OCI-M2 (cell line): ENCODE results near the gene PLPPR5.
"Not testable (repeated sequence)": the region's sequence is repeated elsewhere in the genome, so short reads cannot be mapped to it uniquely, and the experiment has no call there.

ENCODE experiments used
- DNase-seq: peaks from one replicate; lab custom pipeline; 2025; ENCODE audit not compliant: unreplicated experiment; lab: John Stamatoyannopoulos, UW

The PLPPR5 gene

DNA sequence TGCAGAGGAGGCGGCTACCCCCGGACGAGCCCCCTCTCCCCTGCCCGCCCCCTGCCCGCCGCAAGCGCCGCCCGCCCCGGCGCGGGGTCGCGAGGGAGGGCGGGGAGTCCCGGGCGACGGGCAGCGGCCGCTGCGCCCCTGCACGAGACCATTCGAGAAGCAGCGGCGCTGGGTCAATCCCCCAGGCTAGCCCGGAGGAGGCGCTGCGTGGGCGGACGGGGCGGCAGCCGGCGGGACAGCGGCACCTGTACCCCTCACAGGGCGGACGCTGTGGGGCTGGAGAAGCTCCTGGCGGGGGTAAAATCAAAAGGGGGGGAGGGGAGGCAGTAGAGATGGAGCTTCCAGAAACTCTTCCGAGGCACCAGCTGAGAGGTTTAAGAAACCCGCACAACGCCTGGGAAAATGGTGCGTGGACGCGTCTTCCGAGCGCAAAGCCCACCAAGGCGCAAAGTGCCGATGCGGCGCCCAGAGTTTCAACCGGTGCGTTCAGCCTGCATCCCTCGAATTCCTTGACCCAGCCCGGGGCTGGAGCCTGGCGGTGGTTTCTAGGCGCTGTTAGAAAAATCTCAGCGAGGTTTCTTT, at the start of gene PLPPR5:
TSS of gene PLPPR5 (minus strand) at position 1 of the 582 bp plus-strand sequence. CDS start 190 bp downstream, outside the sequence.
- no peak for DNase-seq

DNA sequence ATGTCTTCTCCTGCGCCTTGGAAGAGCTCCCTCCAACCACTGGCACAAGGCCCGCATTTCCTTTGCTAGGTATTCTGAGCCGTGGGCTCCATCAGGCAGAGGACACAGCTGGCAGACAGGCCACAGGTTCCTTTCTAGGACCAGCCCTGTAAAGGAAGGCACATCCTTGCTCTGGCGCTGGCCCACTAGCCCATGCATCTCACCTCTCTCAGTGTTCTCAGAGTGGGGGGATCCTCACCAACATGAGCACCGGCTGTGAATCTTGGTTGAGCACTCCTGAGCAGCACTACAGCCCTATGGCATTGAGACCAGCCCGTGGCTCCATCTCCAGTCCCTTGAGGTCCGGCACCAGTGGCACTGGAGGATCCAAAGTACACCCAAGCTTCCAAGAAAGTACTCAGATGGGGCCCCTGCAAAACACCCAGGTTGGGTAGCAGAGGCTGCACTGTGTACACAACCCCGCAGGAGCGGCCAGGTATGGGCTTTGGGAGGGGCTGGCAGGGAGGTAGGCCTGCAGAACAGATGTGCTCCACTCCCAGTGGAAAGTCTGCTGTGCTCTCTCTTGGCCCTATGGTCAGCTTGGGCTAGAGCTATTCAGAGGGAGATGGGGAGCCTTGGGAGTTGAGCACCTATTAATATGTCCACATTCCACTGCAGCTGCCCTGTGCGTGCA, 47.1 kb upstream of the PLPPR5 start:
- DNase-seq, result no peak

DNA sequence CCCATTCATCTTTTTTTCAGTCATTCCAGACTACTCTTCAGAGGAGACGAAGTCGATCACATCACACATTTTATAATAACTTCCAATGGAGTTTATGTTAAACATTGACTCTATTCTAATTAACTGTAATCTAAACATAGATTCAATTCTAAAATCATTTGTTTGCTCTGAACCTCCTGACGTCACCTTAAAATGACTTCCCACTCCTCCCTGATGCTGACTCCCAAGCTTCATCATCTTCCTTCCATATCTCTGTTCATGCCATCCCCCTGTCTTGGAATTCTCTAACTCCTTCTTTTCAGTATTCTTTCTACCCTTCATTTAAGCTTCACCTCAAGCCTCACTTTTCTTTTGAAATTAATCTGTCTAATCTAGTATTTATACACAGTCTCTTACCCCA, 45.1 kb upstream of the PLPPR5 start:
- no peak for DNase-seq

DNA sequence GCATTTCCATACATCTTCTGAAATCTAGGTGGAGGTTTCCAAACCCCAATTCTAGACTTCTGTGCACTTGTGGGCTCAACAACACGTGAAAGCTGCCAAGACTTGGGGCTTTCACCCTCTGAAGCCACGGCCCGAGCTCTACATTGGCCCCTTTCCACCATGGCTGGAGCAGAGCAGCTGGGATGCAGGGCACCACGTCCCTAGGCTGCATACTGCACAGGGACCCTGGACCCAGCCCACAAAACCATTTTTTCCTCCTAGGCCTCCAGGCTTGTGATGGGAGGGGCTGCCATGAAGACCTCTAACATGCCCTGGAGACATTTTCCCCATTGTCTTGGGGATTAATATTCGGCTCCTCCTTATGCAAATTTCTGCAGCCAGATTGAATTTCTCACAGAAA, 32.1 kb upstream of the PLPPR5 start:
- DNase-seq, result not testable (repeated sequence)

GRCh38 chr1:99018313-99018712, 13.7 kb upstream of the PLPPR5 start:
- DNase-seq, result no peak

GRCh38 chr1:99017655-99018054, 13.0 kb upstream of the PLPPR5 start:
- no peak for DNase-seq

DNA sequence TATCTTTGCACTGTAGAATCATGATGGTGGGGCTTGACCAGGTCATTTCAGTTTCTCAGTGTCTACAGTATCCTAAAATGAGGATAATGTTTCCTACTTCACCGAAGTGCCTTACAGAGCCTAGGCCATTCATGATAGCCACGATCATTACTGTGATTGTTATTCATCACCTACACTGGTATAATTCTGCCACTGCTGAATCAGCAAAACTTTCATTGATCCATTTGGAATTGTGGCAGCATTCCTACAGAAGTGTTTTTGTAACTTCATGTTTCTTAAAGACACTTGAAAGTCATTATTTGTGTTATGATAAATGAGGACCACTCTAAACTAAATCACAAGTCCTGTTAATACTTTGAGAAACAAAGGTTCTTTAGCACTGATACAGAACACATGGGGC, 6.0 kb upstream of the PLPPR5 start:
- DNase-seq, result no peak

DNA sequence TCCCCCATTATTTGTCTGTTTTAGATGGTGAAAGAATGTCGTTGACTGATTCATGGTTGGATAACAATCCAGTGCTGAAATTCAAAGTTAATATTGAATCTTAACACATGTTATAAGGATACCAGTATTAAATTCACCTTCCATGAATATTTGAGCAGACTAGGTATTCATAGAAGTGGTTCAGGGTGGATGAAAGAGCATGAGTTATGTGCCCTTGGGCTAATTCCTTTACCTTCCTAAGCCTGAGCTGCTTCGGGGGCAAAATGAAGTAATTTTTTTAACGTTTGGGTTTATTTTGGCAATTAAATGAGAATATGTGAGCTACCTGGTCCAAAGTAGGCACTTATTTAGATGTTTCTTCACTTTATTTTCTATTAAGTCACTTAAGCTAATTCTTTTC, 2.7 kb upstream of the PLPPR5 start:
- DNase-seq, result no peak

GRCh38 chr1:99005537-99005942, 879 bp upstream of the PLPPR5 start:
- no peak for DNase-seq

DNA sequence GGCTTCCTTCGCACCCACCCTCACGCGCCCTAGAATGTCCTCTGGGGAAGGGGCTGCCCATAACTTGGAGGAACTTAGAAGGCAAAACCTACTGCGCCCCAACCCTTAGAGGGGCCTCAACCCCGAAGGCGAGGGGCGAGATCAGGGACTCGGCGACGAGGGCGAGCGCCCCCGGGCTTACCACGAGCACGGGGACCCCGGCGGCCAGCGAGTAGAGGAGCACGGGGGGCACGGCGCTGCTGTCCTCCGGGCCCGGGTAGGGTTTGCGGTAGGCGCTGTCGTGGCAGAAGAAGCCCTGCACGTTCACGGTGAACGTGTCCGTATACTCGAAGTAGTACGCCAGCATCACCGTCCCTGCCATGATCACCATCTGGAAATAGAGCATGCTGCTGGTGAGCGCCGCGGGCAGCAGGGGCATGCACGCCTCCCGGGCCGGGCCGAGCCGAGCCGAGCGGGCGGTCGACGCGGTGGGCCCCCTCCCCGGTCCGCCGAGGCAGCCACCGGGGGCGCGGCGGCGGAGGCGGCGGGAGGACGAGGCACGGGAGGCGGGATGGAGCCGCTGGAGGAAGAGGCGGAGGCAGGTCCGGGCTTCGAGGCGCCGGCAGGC, 304 bp downstream of the PLPPR5 start:
- DNase-seq, result no peak

DNA sequence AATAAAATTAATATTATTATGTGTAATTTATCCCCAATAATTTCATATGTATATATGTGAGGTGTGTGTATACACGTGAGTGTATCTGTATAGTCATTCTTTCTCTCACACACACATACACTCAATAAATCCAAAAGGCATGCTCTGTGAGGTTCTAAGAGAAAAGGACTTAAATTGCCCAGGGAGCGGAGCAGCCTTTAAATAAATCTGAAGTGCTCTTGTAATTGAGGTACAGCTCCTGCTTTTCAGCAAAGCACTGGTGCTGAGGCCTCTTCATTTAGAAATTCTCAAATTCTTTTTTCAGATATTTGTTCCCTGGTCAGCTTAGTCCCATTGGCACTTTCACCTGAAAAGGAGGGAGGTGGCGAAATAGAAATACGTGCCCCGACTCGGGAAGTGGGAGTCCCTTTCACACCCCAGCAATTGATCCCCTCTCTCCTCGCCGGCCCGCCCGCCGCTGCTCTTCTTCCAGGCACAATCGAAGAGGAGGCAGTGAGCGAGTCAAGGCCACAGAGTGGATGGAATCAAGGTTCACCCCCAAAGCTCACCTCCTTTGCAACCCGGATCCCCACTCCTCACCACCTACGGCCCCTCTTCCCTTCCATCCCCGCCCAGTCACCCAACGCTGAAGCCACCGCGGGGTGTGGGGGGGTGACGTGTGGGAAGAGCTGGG, 944 bp downstream of the PLPPR5 start:
- DNase-seq, result no peak

- no peak for DNase-seq
Measured at GRCh38 chr1:98992844-98993243, 11.8 kb downstream of the PLPPR5 start.

- DNase-seq, result no peak
Measured at GRCh38 chr1:98991127-98992012, 13.3 kb downstream of the PLPPR5 start.

DNA sequence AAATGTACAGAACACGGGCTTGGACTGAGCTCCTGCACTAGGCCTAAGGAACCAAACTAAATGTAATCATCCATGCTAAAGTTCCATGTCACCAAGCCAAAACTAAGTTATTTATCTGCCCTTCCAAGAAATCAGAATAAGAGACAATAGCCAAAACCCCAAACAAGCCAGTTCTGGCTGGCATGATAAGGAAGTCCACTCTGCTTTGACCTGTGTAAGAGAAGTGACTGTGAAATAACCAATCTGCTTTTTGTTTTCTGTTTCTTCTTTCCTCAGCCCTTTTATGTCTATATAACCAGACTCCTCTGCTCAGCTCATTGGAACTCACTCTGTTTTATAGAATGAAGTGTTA, 15.1 kb downstream of the PLPPR5 start:
- DNase-seq, result no peak

GRCh38 chr1:98988904-98989555, 15.6 kb downstream of the PLPPR5 start:
- no peak for DNase-seq

- DNase-seq, result no peak
Measured at GRCh38 chr1:98985687-98986086, 19.0 kb downstream of the PLPPR5 start.

DNA sequence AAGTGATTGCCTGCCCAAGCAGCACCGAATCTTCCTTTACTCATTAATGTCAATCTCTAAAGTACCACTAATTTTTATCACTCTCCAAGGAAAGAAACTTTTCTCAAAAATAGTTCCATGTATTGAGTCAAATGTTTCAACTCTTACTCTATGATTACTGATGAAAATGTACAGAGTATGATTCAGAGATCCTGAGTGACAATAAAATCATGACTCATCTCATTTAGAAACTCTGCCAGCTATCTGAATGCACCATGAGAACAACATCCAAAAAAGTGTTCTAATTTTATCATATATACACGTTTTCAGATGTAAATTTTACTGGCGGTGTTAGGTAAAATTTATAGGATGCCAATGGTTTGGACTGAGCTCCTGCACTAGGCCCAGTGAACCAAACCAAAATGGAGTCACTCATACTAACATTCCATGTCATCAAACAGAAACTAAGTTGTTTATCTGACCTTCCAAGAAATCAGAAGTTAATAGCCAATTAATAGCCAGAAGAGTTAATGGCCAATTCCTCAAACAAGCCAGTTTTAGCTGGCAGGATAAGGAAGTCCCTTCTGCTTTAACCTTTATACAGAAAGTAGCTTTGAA, 22.6 kb downstream of the PLPPR5 start:
- DNase-seq, result no peak

DNA sequence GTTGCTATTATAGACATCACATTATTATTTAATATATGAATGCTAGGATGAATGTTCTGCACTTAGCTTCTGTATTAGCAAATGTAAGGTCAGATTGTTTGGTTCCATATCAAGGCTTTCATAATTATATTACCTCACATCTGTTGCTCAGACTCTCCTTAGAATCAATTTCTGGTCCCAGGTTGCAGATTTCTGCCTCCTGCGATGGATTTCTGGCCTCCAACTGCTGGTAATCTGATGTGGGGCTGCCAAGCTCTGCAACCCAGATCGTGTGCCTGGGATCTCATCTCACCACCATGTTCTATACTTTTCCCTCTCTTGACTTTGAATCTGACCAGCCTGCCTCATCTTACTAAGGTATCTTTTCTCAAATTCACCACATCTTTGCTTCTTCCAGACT, 25.2 kb downstream of the PLPPR5 start:
- DNase-seq, result no peak

GRCh38 chr1:98975810-98976209, 28.9 kb downstream of the PLPPR5 start:
- no peak for DNase-seq

DNA sequence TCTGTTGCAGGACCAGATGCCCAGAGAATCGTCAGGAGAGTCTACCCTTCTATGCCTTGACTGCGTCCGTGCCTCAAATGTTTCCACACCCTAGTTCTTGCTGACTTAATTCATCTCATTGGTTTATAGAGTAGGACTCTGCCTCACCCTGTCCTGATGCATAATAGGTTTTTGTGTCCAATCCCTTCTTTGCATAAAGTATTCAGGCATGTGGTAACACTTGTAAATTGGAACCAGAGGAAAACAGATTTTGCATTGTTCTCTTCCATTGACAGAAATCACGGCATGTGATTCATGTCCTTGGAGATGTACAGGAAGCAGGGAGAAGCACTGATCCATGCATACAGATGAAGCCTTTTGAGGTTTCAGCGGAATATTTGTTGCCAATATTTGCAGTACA, 29.5 kb downstream of the PLPPR5 start:
- DNase-seq, result no peak
